Neutrophil (primary cell): ENCODE results near the gene SHE.

Source experiments
- H3K27ac ChIP-seq: fragments of 200-600 bp; sonication (generic); 2 replicates; pipeline ENCODE4 v1.5.1; 2016; ENCODE audit warnings: mild to moderate bottlenecking, moderate library complexity
- H3K27me3 ChIP-seq: fragments of 200-600 bp; sonication (generic); 2 replicates; pipeline ENCODE4 v1.6.0; 2016; ENCODE audit warnings: mild to moderate bottlenecking
- H3K36me3 ChIP-seq: fragments of 200-600 bp; sonication (generic); 2 replicates; pipeline ENCODE4 v1.5.1; 2017
- H3K4me1 ChIP-seq, 2 experiments: fragments of 200-600 bp in 1 of 2; sonication (generic) in 1 of 2; 1 replicate in 1 of 2; 2 replicates in 1 of 2; pipeline versions ENCODE4 v1.5.1 to v1.6.1; 2013 to 2016; ENCODE audit warnings: low read depth in 1 of 2, low read length in 1 of 2, mild to moderate bottlenecking in 1 of 2, moderate library complexity in 1 of 2; ENCODE audit not compliant: control insufficient read depth in 1 of 2, insufficient read depth in 1 of 2
- H3K4me3 ChIP-seq, 2 experiments: fragments of 200-600 bp in 1 of 2; sonication (generic) in 1 of 2; 1 replicate in 1 of 2; 2 replicates in 1 of 2; pipeline ENCODE4 v1.5.1; 2013 to 2016; ENCODE audit warnings: low read depth in 1 of 2, low read length in 1 of 2, mild to moderate bottlenecking in 1 of 2, moderate library complexity in 1 of 2
- H3K9me3 ChIP-seq: fragments of 200-600 bp; sonication (generic); 2 replicates; pipeline ENCODE4 v1.5.1; 2016
- CTCF ChIP-seq: fragments of 200-600 bp; sonication (generic); IDR thresholded peaks from 2 replicates; pipeline ENCODE4 v1.5.1; 2016; ENCODE audit warnings: antibody characterized with exemption

SHE gene

GRCh38 chr1:154467434-154468102 is 34.6 kb downstream of the SHE start:
- Histone ChIP-seq H3K27me3 (no peaks in the 10 kb centered on the region), H3K27ac (peak overlapping the region; percentile 72)

GRCh38 chr1:154466921-154467417 is 35.2 kb downstream of the SHE start:
- Histone ChIP-seq H3K27ac (peak overlapping the region; percentile 72), H3K36me3 (peaks cover 72% of the 10 kb centered on the region), H3K4me3 (peak overlapping the region in 1 of 2 experiments; percentile 9), H3K4me1 (peaks cover 37 to 53% of the 10 kb centered on the region in 2 experiments), H3K9me3 (no peaks in the 10 kb centered on the region), H3K27me3 (no peaks in the 10 kb centered on the region)
- no peak for TF ChIP-seq CTCF

More at GRCh38 chr1:154467434-154468102, 34.6 kb downstream of the SHE start:
- peaks cover 37 to 50% of the 10 kb centered on the region in 2 experiments for H3K4me1 ChIP-seq
- no peaks in the 10 kb centered on the region for H3K9me3 ChIP-seq
- H3K36me3 ChIP-seq, result peaks cover 67% of the 10 kb centered on the region
- no peak overlapping the region for H3K4me3 ChIP-seq
- TF ChIP-seq CTCF, result no peak

- Histone ChIP-seq H3K27ac (peak overlapping the region; percentile 72), H3K36me3 (peaks cover 80% of the 10 kb centered on the region), H3K9me3 (no peaks in the 10 kb centered on the region), H3K4me1 (peaks cover 32 to 46% of the 10 kb centered on the region in 2 experiments), H3K4me3 (no peak overlapping the region), H3K27me3 (no peaks in the 10 kb centered on the region)
- TF ChIP-seq CTCF, result no peak
Measured at GRCh38 chr1:154466206-154466605, 36.0 kb downstream of the SHE start.

GRCh38 chr1:154465621-154466195 is 36.5 kb downstream of the SHE start:
- Histone ChIP-seq H3K36me3 (peaks cover 85% of the 10 kb centered on the region), H3K9me3 (no peaks in the 10 kb centered on the region), H3K4me3 (no peak overlapping the region), H3K27ac (peak overlapping the region; percentile 72), H3K4me1 (peaks cover 28 to 42% of the 10 kb centered on the region in 2 experiments), H3K27me3 (no peaks in the 10 kb centered on the region)
- no peak for TF ChIP-seq CTCF

- no peaks in the 10 kb centered on the region for H3K27me3 ChIP-seq
- H3K4me3 ChIP-seq, result peak overlapping the region in 1 of 2 experiments; percentile 14
- H3K9me3 ChIP-seq, result no peaks in the 10 kb centered on the region
- peak overlapping the region; percentile 97 for H3K27ac ChIP-seq
- H3K4me1 ChIP-seq, result peaks cover 34 to 55% of the 10 kb centered on the region in 2 experiments
- H3K36me3 ChIP-seq, result peaks cover 91% of the 10 kb centered on the region
- no peak for TF ChIP-seq CTCF
Measured at GRCh38 chr1:154463512-154463990, 38.7 kb downstream of the SHE start.
